Activated CD4-positive, CD25-positive, alpha-beta regulatory T cell (primary cell): ENCODE results near the gene SHISAL1.
"Not testable (repeated sequence)": the region's sequence is repeated elsewhere in the genome, so short reads cannot be mapped to it uniquely, and the experiment has no call there.

Source experiments
- DNase-seq, 4 experiments: peaks; one replicate each; lab custom pipeline; 2025; lab: John Stamatoyannopoulos, UW

SHISAL1 gene

GRCh38 chr22:44261164-44261860, 51.4 kb downstream of the SHISAL1 start:
- DNase-seq: no peak

- no peak for DNase-seq
Measured at GRCh38 chr22:44260216-44261035, 52.3 kb downstream of the SHISAL1 start.

- no peak for DNase-seq
Measured at GRCh38 chr22:44259366-44260215, 53.2 kb downstream of the SHISAL1 start.

- DNase-seq: no peak
Measured at GRCh38 chr22:44256556-44257485, 55.9 kb downstream of the SHISAL1 start.

- no peak for DNase-seq
Measured at GRCh38 chr22:44256085-44256484, 56.7 kb downstream of the SHISAL1 start.

- DNase-seq: no peak
Measured at GRCh38 chr22:44254811-44255210, 57.9 kb downstream of the SHISAL1 start.

- no peak for DNase-seq
Measured at GRCh38 chr22:44249376-44250147, 63.2 kb downstream of the SHISAL1 start.

GRCh38 chr22:44248926-44249325, 63.8 kb downstream of the SHISAL1 start:
- no peak for DNase-seq

- DNase-seq: no peak
Measured at GRCh38 chr22:44247923-44248892, 64.5 kb downstream of the SHISAL1 start.

- DNase-seq: no peak
Measured at GRCh38 chr22:44247346-44247745, 65.4 kb downstream of the SHISAL1 start.

- no peak for DNase-seq
Measured at GRCh38 chr22:44246615-44247326, 66.0 kb downstream of the SHISAL1 start.

GRCh38 chr22:44245867-44246266, 66.9 kb downstream of the SHISAL1 start:
- DNase-seq: no peak

GRCh38 chr22:44245438-44245837, 67.3 kb downstream of the SHISAL1 start:
- DNase-seq: no peak

GRCh38 chr22:44244265-44244822, 68.4 kb downstream of the SHISAL1 start:
- DNase-seq: no peak

GRCh38 chr22:44243761-44244160, 69.0 kb downstream of the SHISAL1 start:
- DNase-seq: no peak

GRCh38 chr22:44242946-44243724, 69.6 kb downstream of the SHISAL1 start:
- no peak for DNase-seq

- DNase-seq: not testable (repeated sequence)
Measured at GRCh38 chr22:44241121-44241520, 71.6 kb downstream of the SHISAL1 start.

GRCh38 chr22:44237290-44237689, 75.5 kb downstream of the SHISAL1 start:
- no peak for DNase-seq
